Measurements from ENCODE around the gene POLR2C. TPM values are rescaled to one million over a fixed set of nuclear protein-coding genes. Genes with fewer than 3 reads are reported as not detected.
"Not testable (repeated sequence)": the region's sequence is repeated elsewhere in the genome, so short reads cannot be mapped to it uniquely, and the experiment has no call there.

The POLR2C gene
- total RNA-seq, 1 donor from 2014 or later, result 78.7 TPM

DNA sequence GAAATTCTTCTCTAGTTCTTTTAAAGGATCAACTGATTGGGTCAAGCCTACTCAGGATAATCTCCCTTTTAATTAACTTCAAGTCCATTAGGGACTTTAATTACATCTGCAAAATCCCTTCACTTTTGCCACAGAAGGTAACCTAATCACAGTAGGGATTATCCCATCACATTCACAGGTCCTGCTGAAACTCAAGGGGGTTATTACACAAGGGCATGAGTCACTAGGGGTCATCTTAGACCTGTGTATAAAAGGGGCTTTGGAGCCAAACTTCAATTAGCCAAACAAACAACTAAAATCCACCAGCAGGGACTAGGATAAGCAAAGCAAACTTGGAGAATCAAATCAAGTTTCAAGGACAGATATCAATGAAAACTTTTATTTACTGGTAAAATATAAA, 34.7 kb upstream of the POLR2C start:
- no peak for DNase-seq (ENCODE audit: low read depth)
- peaks cover 18% of the 10 kb centered on the region for H3K36me3 ChIP-seq (ENCODE audit: control insufficient read depth, insufficient read depth, low read length)
- TF ChIP-seq, protein P1, sequence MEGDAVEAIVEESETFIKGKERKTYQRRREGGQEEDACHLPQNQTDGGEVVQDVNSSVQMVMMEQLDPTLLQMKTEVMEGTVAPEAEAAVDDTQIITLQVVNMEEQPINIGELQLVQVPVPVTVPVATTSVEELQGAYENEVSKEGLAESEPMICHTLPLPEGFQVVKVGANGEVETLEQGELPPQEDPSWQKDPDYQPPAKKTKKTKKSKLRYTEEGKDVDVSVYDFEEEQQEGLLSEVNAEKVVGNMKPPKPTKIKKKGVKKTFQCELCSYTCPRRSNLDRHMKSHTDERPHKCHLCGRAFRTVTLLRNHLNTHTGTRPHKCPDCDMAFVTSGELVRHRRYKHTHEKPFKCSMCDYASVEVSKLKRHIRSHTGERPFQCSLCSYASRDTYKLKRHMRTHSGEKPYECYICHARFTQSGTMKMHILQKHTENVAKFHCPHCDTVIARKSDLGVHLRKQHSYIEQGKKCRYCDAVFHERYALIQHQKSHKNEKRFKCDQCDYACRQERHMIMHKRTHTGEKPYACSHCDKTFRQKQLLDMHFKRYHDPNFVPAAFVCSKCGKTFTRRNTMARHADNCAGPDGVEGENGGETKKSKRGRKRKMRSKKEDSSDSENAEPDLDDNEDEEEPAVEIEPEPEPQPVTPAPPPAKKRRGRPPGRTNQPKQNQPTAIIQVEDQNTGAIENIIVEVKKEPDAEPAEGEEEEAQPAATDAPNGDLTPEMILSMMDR (IDR thresholded peaks at IDR 0.05; ENCODE audit: insufficient read depth, low read length, severe bottlenecking), result no peak
- no peak for FAIRE-seq
- H3K27me3 ChIP-seq (ENCODE audit: control insufficient read depth, insufficient read depth, low read length), result no peaks in the 10 kb centered on the region
- H3K4me3 ChIP-seq (ENCODE audit: low read depth, low read length), result no peak overlapping the region

DNA sequence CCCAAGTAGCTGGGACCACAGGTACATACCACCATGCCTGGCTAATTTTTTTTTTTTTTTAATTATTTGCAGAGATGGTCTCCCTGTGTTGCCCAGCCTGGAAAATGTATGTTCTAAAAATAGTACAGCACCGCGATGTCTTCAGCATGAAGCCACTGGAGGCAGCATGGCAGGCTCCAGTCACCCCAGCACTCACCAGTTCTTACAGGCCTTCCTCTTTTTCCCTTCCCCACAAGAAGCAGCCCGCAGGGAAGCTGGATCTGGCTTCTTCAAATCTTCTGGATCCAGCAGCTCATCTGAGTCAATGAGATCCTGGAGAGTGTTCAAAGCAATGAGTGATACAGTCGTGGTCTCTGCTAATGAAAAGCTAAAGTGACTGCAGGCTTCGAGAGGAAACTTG, 31.5 kb upstream of the POLR2C start:
- DNase-seq (ENCODE audit: low read depth) (no peak), FAIRE-seq (no peak)
- H3K36me3 ChIP-seq (ENCODE audit: control insufficient read depth, insufficient read depth, low read length), result peaks cover 30% of the 10 kb centered on the region

DNA sequence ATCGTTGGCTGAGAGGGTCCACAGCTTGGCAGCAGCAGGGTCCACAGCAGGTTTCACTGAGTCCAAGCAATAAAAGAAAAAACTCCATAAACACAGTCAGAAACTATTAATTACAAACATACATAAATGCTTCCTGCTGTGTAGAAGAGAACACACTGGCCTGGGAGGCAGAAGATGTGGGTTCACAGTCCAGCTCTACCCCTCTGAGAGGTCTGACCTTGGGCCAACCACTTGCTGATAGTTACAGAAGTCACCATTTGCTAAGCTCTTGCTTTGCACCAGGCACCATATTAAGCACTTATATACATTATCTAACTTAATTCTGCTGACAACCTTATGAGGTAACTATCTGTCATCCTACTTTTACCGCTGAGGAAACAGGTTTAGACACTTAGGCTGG, 30.0 kb upstream of the POLR2C start:
- H3K27me3 ChIP-seq (ENCODE audit: control insufficient read depth, insufficient read depth, low read length), result no peaks in the 10 kb centered on the region
- TF ChIP-seq, protein P1 (IDR thresholded peaks at IDR 0.05; ENCODE audit: insufficient read depth, low read length, severe bottlenecking), result no peak
- no peak for DNase-seq (ENCODE audit: low read depth)
- H3K36me3 ChIP-seq (ENCODE audit: control insufficient read depth, insufficient read depth, low read length), result peaks cover 30% of the 10 kb centered on the region
- H3K4me3 ChIP-seq (ENCODE audit: low read depth, low read length), result no peak overlapping the region
- FAIRE-seq, result no peak

More for the DNA sequence above, 31.5 kb upstream of the POLR2C start:
- no peaks in the 10 kb centered on the region for H3K27me3 ChIP-seq (ENCODE audit: control insufficient read depth, insufficient read depth, low read length)
- H3K4me3 ChIP-seq (ENCODE audit: low read depth, low read length), result no peak overlapping the region
- TF ChIP-seq, protein P1 (IDR thresholded peaks at IDR 0.05; ENCODE audit: insufficient read depth, low read length, severe bottlenecking), result no peak

DNA sequence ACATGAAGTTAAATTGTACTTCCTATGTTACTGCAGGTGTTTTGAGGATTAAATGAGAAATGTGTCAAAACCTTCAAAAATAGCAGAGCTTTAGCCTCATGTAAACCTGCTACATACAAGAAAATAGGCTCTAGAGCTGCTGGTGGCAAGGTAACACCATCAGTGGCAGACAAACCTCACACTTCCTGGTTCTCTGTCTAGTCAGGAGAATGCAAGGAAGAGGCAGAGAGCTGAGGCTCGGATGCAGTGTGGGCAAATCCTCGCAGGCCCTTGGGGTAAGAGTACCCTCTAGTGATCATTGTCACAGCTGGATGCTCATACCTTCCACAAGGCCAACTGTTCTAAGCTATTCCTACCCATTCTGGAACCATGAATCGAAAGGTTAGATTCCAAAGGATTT, 29.5 kb upstream of the POLR2C start:
- H3K36me3 ChIP-seq (ENCODE audit: control insufficient read depth, insufficient read depth, low read length), result peaks cover 30% of the 10 kb centered on the region

GRCh38 chr16:57434003-57434402, 28.5 kb upstream of the POLR2C start:
- TF ChIP-seq, protein P1 (IDR thresholded peaks at IDR 0.05; ENCODE audit: insufficient read depth, low read length, severe bottlenecking), result no peak
- no peak for FAIRE-seq
- peaks cover 30% of the 10 kb centered on the region for H3K36me3 ChIP-seq (ENCODE audit: control insufficient read depth, insufficient read depth, low read length)
- no peak overlapping the region for H3K4me3 ChIP-seq (ENCODE audit: low read depth, low read length)
- H3K27me3 ChIP-seq (ENCODE audit: control insufficient read depth, insufficient read depth, low read length), result no peaks in the 10 kb centered on the region
- no peak for DNase-seq (ENCODE audit: low read depth)

More for the DNA sequence above, 29.5 kb upstream of the POLR2C start:
- TF ChIP-seq, protein P1 (IDR thresholded peaks at IDR 0.05; ENCODE audit: insufficient read depth, low read length, severe bottlenecking), result no peak
- FAIRE-seq, result no peak
- no peak for DNase-seq (ENCODE audit: low read depth)
- no peak overlapping the region for H3K4me3 ChIP-seq (ENCODE audit: low read depth, low read length)
- no peaks in the 10 kb centered on the region for H3K27me3 ChIP-seq (ENCODE audit: control insufficient read depth, insufficient read depth, low read length)

DNA sequence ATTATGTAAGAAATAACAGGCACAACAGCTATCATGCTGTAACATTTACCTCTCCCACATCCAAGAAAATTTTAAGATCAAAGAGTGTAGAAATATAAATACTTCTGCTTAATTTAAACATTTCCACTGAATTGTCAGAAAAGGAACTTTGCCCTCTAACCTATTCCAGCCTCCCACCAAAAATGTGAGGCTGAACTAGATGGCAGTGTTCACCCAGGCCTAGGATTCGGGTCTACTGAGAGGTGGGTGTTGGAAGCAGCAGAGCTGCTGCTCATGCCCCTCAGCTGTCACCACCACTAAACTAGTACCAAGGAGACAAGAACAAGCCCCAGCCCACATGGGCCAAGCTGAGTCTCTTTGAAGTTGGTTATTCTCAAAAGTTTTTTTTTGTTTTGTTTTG, 26.6 kb upstream of the POLR2C start:
- TF ChIP-seq, protein P1 (IDR thresholded peaks at IDR 0.05; ENCODE audit: insufficient read depth, low read length, severe bottlenecking), result no peak
- DNase-seq (ENCODE audit: low read depth) (no peak), FAIRE-seq (no peak)
- no peaks in the 10 kb centered on the region for H3K27me3 ChIP-seq (ENCODE audit: control insufficient read depth, insufficient read depth, low read length)
- no peak overlapping the region for H3K4me3 ChIP-seq (ENCODE audit: low read depth, low read length)
- peaks cover 26% of the 10 kb centered on the region for H3K36me3 ChIP-seq (ENCODE audit: control insufficient read depth, insufficient read depth, low read length)

DNA sequence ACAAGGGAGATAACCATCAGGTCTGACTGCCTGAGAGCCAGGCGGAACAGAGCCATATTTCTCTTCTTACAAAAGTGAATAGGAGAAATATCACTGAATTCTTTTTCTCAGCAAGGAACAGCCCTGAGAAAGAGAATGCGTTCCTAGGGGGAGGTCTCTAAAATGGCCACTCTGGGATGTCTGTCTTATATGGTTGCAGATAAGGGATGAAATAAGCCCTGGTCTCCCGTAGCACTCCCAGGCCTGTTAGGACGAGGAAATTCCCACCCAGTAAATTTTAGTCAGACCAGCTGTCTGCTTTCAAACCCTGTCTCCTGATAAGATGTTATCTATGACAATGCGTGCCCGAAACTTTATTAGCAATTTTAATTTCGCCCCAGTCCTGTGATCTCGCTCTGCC, 22.5 kb upstream of the POLR2C start:
- H3K4me3 ChIP-seq (ENCODE audit: low read depth, low read length); FAIRE-seq; H3K27me3 ChIP-seq (ENCODE audit: control insufficient read depth, insufficient read depth, low read length); DNase-seq (ENCODE audit: low read depth): not testable (repeated sequence)
- H3K36me3 ChIP-seq (ENCODE audit: control insufficient read depth, insufficient read depth, low read length), result peaks cover 12% of the 10 kb centered on the region

DNA sequence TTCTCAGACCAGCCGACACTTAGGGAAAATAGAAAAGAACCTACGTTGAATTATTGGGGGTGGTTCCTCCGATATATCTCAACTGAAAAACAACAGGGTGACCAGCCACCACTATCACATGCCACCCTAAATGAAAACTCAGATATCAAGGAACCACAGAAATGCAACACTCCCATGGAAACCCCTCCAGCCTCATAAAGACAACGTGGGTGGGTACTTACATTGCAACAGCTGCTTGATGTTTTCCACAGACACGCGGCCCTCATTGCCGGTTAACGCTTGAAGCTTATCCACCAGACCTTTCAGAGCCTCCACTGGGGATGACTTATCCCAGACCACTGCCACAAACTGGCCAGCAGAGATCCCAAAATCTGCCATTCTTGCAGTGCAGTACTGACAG, 21.9 kb upstream of the POLR2C start:
- FAIRE-seq; H3K4me3 ChIP-seq (ENCODE audit: low read depth, low read length); H3K36me3 ChIP-seq (ENCODE audit: control insufficient read depth, insufficient read depth, low read length); H3K27me3 ChIP-seq (ENCODE audit: control insufficient read depth, insufficient read depth, low read length); DNase-seq (ENCODE audit: low read depth): not testable (repeated sequence)
